Ascending aorta (tissue), 2 donors: Measurements from ENCODE around the gene MIEN1. TPM values are rescaled to one million over a fixed set of nuclear protein-coding genes. Genes with fewer than 3 reads are reported as not detected.

Experiments used
- DNase-seq, 2 donors: peaks; one replicate each; pipeline ENCODE4 v3.0.0-alpha.2; 2019; ENCODE audit warnings: low spot score in 2 of 2
- H3K27ac ChIP-seq, 2 donors: fragments of 200-600 bp; sonication (generic); one replicate each; pipeline ENCODE4 v1.5.1; 2016 to 2017; ENCODE audit warnings: mild to moderate bottlenecking in 1 of 2
- H3K27me3 ChIP-seq: fragments of 200-600 bp; sonication (generic); one replicate; pipeline ENCODE4 v1.5.1; 2017
- H3K36me3 ChIP-seq, 2 donors: fragments of 200-600 bp; sonication (generic); one replicate each; pipeline ENCODE4 v1.5.1; 2016
- H3K4me1 ChIP-seq, 2 donors: fragments of 200-600 bp; sonication (generic); one replicate each; pipeline ENCODE4 v1.5.1; 2016 to 2017; ENCODE audit warnings: mild to moderate bottlenecking in 1 of 2
- H3K4me3 ChIP-seq, 2 donors: fragments of 200-600 bp; sonication (generic); one replicate each; pipeline ENCODE4 v1.5.1; 2016 to 2017; ENCODE audit warnings: mild to moderate bottlenecking in 1 of 2
- H3K9me3 ChIP-seq, 2 donors: fragments of 200-600 bp; sonication (generic); one replicate each; pipeline ENCODE4 v1.5.1; 2016
- intact Hi-C: fragments of 100-400 bp; cut with DNase I; formaldehyde crosslinking; loops from one replicate; pipeline ENCODE4 v1.15.1; 2023
- total RNA-seq: library from RNA; depleted of rRNA; stranded (reverse); fragments of >200 nt; gene quantifications from one replicate; pipeline ENCODE4 v1.1.0, GENCODE V29; 2016
- TF ChIP-seq, protein P1 (sequence below), 3 experiments: fragments of 200-600 bp in 2 of 3; fragments of 450-650 bp in 1 of 3; sonication (generic) in 2 of 3; IDR thresholded peaks; one replicate each; pipeline ENCODE4 v1.5.1; 2016 to 2019; ENCODE audit warnings: antibody characterized with exemption in 3 of 3, mild to moderate bottlenecking in 1 of 3, moderate library complexity in 1 of 3

The MIEN1 gene
- total RNA-seq, 1 donor from 2014 or later, result 64.2 TPM

DNA sequence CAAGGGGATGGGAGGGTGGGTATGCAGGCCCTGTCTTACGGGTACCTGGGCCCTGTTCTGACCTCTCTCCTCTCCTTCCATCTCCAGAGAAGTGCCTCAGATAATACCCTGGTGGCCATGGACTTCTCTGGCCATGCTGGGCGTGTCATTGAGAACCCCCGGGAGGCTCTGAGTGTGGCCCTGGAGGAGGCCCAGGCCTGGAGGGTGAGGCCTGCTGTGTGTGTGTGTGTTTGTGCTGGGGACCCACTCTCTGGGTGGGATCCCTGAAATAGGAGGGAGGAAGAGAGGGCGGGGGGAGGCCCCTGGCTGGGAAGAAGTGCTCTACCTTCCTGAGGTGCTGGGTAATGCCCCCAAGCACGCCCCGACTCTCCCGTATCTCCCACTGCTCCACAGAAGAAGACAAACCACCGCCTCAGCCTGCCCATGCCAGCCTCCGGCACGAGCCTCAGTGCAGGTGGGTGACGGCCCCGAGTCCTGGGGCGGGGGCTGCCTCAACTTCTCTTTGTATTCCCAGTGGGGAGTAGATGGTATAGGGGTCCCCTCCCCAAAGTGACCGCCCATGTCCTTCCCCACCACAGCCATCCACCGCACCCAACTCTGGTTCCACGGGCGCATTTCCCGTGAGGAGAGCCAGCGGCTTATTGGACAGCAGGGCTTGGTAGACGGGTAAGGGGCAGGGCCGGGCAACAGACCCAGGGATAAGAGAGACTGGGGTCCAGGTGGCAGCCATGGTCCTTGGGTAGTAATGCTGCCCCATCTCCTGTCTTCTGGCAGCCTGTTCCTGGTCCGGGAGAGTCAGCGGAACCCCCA lies 15.2 kb upstream of the MIEN1 start:
- Histone ChIP-seq H3K4me1 (peaks cover 0 to 6% of the 10 kb centered on the region in 2 donors), H3K4me3 (no peak overlapping the region), H3K27me3 (peaks cover 9% of the 10 kb centered on the region), H3K9me3 (no peaks in the 10 kb centered on the region), H3K36me3 (no peaks in the 10 kb centered on the region), H3K27ac (no peak overlapping the region)
- intact Hi-C loops, result no loop called here
- no peak for DNase-seq
- TF ChIP-seq, protein P1, sequence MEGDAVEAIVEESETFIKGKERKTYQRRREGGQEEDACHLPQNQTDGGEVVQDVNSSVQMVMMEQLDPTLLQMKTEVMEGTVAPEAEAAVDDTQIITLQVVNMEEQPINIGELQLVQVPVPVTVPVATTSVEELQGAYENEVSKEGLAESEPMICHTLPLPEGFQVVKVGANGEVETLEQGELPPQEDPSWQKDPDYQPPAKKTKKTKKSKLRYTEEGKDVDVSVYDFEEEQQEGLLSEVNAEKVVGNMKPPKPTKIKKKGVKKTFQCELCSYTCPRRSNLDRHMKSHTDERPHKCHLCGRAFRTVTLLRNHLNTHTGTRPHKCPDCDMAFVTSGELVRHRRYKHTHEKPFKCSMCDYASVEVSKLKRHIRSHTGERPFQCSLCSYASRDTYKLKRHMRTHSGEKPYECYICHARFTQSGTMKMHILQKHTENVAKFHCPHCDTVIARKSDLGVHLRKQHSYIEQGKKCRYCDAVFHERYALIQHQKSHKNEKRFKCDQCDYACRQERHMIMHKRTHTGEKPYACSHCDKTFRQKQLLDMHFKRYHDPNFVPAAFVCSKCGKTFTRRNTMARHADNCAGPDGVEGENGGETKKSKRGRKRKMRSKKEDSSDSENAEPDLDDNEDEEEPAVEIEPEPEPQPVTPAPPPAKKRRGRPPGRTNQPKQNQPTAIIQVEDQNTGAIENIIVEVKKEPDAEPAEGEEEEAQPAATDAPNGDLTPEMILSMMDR (IDR thresholded peaks at IDR 0.05), result no peak

DNA sequence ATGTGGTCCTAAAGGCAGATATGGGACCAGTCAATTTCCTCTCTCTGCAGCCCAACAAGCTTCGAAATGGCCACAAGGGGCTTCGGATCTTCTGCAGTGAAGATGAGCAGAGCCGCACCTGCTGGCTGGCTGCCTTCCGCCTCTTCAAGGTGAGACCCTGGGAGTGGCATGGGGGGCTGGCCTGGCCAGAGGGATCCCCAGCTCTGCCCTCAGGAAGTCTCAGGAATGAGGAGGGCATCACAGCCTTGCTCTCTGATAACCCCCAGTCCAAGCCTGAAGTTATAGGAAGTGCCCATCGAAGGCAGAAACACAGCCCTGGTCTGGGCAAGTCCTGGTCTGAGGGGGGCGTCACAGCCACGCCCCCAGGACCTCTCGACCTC lies 14.5 kb upstream of the MIEN1 start:
- Histone ChIP-seq H3K36me3 (no peaks in the 10 kb centered on the region), H3K4me3 (no peak overlapping the region), H3K4me1 (peaks cover 0 to under 1% of the 10 kb centered on the region in 2 donors), H3K27ac (no peak overlapping the region), H3K27me3 (peaks cover 12% of the 10 kb centered on the region), H3K9me3 (no peaks in the 10 kb centered on the region)
- DNase-seq, result no peak
- intact Hi-C loops, result no loop called here
- TF ChIP-seq, protein P1 (IDR thresholded peaks at IDR 0.05), result no peak

DNA sequence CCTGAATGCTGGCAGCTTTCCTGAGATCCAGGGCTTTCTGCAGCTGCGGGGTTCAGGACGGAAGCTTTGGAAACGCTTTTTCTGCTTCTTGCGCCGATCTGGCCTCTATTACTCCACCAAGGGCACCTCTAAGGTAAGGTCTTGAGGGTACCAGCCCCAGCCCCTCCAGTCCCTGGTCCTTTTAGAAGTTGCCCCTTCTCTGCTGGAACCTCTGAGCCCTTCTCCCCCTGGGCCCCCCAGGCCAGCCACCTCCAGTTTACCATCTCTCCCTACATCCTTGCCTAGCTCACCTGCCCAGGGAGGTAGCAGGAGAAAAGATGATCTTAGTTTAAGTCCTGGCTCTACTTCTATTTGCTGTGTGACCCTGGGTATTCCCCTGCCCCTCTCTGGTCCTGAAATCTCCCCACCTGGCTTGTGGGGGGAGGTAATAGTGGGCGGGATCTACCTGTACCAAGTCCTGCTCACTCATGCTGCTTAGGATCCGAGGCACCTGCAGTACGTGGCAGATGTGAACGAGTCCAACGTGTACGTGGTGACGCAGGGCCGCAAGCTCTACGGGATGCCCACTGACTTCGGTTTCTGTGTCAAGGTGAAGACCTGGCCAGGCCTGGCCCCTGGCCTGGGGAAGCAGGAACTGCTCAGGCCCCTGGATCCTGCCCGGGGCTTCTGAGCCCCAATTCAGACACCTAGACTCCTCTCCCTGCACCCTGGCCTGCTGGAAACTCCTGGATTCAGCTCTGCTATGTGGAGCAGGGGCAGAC lies 13.9 kb upstream of the MIEN1 start:
- Histone ChIP-seq H3K4me3 (no peak overlapping the region), H3K36me3 (no peaks in the 10 kb centered on the region), H3K27ac (no peak overlapping the region), H3K4me1 (peaks cover 0 to 6% of the 10 kb centered on the region in 2 donors), H3K9me3 (no peaks in the 10 kb centered on the region), H3K27me3 (peaks cover 12% of the 10 kb centered on the region)
- TF ChIP-seq, protein P1 (IDR thresholded peaks at IDR 0.05), result no peak
- intact Hi-C loops, result no loop called here
- no peak for DNase-seq

DNA sequence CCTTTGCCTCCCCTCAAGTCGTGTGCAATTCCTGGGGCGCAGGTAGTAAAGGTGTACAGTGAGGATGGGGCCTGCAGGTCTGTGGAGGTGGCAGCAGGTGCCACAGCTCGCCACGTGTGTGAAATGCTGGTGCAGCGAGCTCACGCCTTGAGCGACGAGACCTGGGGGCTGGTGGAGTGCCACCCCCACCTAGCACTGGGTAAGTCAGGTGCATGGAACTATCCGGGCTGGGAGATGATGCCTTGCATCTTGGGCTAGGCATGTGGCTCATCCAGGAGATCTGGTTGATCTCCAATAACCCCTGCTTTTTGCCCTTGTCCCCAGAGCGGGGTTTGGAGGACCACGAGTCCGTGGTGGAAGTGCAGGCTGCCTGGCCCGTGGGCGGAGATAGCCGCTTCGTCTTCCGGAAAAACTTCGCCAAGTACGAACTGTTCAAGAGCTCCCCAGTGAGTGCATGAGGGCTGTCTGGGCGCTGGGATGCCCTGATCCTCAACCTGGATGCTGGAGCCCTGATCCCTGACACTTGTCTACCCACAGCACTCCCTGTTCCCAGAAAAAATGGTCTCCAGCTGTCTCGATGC lies 12.6 kb upstream of the MIEN1 start:
- Histone ChIP-seq H3K4me1 (peaks cover 4 to 19% of the 10 kb centered on the region in 2 donors), H3K27me3 (peaks cover 15% of the 10 kb centered on the region), H3K27ac (no peak overlapping the region), H3K36me3 (no peaks in the 10 kb centered on the region), H3K9me3 (no peaks in the 10 kb centered on the region), H3K4me3 (no peak overlapping the region)
- no peak for DNase-seq
- intact Hi-C loops, result no loop called here
- TF ChIP-seq, protein P1 (IDR thresholded peaks at IDR 0.05), result no peak

DNA sequence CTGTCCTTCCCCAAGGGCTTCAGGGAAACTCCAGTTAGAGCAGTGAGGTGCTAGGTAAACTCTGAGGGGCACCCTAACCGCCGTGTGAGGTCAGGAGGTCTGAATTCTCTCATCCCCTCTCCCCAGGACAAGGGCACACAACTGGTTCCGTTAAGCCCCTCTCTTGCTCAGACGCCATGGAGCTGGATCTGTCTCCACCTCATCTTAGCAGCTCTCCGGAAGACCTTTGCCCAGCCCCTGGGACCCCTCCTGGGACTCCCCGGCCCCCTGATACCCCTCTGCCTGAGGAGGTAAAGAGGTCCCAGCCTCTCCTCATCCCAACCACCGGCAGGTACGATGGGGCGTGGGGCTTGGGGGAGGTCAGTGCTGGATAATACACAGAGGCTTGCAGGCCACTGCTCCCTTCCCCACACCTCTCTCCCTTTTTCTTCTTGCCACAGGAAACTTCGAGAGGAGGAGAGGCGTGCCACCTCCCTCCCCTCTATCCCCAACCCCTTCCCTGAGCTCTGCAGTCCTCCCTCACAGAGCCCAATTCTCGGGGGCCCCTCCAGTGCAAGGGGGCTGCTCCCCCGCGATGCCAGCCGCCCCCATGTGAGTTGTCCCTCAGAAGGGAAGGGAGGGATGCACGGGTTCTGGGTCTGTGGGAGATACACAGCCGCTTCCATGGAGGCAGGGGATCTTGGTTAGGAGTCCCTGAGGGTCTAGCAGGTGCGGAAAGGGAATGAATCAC lies 12.0 kb upstream of the MIEN1 start:
- H3K4me3 ChIP-seq, result no peak overlapping the region
- H3K27ac ChIP-seq, result no peak overlapping the region
- H3K4me1 ChIP-seq, result peaks cover 4 to 19% of the 10 kb centered on the region in 2 donors
- H3K36me3 ChIP-seq, result no peaks in the 10 kb centered on the region
- H3K27me3 ChIP-seq, result peaks cover 22% of the 10 kb centered on the region
- no peak for DNase-seq
- H3K9me3 ChIP-seq, result no peaks in the 10 kb centered on the region
- TF ChIP-seq, protein P1 (IDR thresholded peaks at IDR 0.05), result no peak
- intact Hi-C loops, result no loop called here
